ENCODE data around the gene OR4D1.

Gene OR4D1

GRCh38 chr17:58170622-58171021 lies 22.4 kb downstream of the OR4D1 start:
- no peaks in the 10 kb centered on the region for H3K27me3 ChIP-seq (ENCODE audit: insufficient read depth, low read depth, severe bottlenecking)
- no peak for TF ChIP-seq CTCF (IDR thresholded peaks at IDR 0.05; ENCODE audit: low read depth, low read length)
- H3K9me3 ChIP-seq (ENCODE audit: severe bottlenecking), result peaks cover 3% of the 10 kb centered on the region
- no peak overlapping the region for H3K27ac ChIP-seq
- no peak for DNase-seq
- H3K4me3 ChIP-seq (ENCODE audit: low read depth, low read length), result no peak overlapping the region
- H3K36me3 ChIP-seq, result no peaks in the 10 kb centered on the region

- Histone ChIP-seq H3K27ac (no peak overlapping the region), H3K27me3 (ENCODE audit: insufficient read depth, low read depth, severe bottlenecking) (no peaks in the 10 kb centered on the region), H3K9me3 (ENCODE audit: severe bottlenecking) (peaks cover 3% of the 10 kb centered on the region), H3K4me3 (ENCODE audit: low read depth, low read length) (no peak overlapping the region), H3K36me3 (no peaks in the 10 kb centered on the region)
- peak; percentile 82 for DNase-seq
- peak; percentile 88 for TF ChIP-seq CTCF (IDR thresholded peaks at IDR 0.05; ENCODE audit: low read depth, low read length)
Measured at GRCh38 chr17:58172369-58173071, 24.3 kb downstream of the OR4D1 start.

- H3K4me3 ChIP-seq (ENCODE audit: low read depth, low read length), result no peak overlapping the region
- H3K27ac ChIP-seq, result no peak overlapping the region
- no peaks in the 10 kb centered on the region for H3K27me3 ChIP-seq (ENCODE audit: insufficient read depth, low read depth, severe bottlenecking)
Measured at GRCh38 chr17:58174871-58175270, 26.7 kb downstream of the OR4D1 start.

GRCh38 chr17:58176200-58176599 lies 28.0 kb downstream of the OR4D1 start:
- Histone ChIP-seq H3K27ac (no peak overlapping the region), H3K9me3 (ENCODE audit: severe bottlenecking) (no peaks in the 10 kb centered on the region), H3K4me3 (ENCODE audit: low read depth, low read length) (no peak overlapping the region), H3K36me3 (no peaks in the 10 kb centered on the region), H3K27me3 (ENCODE audit: insufficient read depth, low read depth, severe bottlenecking) (no peaks in the 10 kb centered on the region)
- DNase-seq, result no peak
- TF ChIP-seq CTCF (IDR thresholded peaks at IDR 0.05; ENCODE audit: low read depth, low read length), result no peak

More at GRCh38 chr17:58174871-58175270, 26.7 kb downstream of the OR4D1 start:
- DNase-seq, result no peak
- no peaks in the 10 kb centered on the region for H3K36me3 ChIP-seq
- no peak for TF ChIP-seq CTCF (IDR thresholded peaks at IDR 0.05; ENCODE audit: low read depth, low read length)
- peaks cover 3% of the 10 kb centered on the region for H3K9me3 ChIP-seq (ENCODE audit: severe bottlenecking)

GRCh38 chr17:58181796-58182195 lies 33.6 kb downstream of the OR4D1 start:
- no peaks in the 10 kb centered on the region for H3K36me3 ChIP-seq
- no peak for TF ChIP-seq CTCF (IDR thresholded peaks at IDR 0.05; ENCODE audit: low read depth, low read length)
- no peak overlapping the region for H3K27ac ChIP-seq
- H3K9me3 ChIP-seq (ENCODE audit: severe bottlenecking), result no peaks in the 10 kb centered on the region
- H3K27me3 ChIP-seq (ENCODE audit: insufficient read depth, low read depth, severe bottlenecking), result no peaks in the 10 kb centered on the region
- no peak overlapping the region for H3K4me3 ChIP-seq (ENCODE audit: low read depth, low read length)
- no peak for DNase-seq

- Histone ChIP-seq H3K27me3 (ENCODE audit: insufficient read depth, low read depth, severe bottlenecking) (no peaks in the 10 kb centered on the region), H3K36me3 (no peaks in the 10 kb centered on the region), H3K9me3 (ENCODE audit: severe bottlenecking) (no peaks in the 10 kb centered on the region), H3K4me3 (ENCODE audit: low read depth, low read length) (no peak overlapping the region), H3K27ac (no peak overlapping the region)
- DNase-seq, result no peak
- TF ChIP-seq CTCF (IDR thresholded peaks at IDR 0.05; ENCODE audit: low read depth, low read length), result no peak
Measured at GRCh38 chr17:58183514-58183913, 35.3 kb downstream of the OR4D1 start.

Measured in WERI-Rb-1 (cell line).